Stimulated activated naive CD8-positive, alpha-beta T cell treated with anti-CD3 and anti-CD28 coated beads, Interleukin-15, amount 100 ng/mL, for 72 hours (primary cell): ENCODE data around the gene CRYL1.

ENCODE experiments used
- ATAC-seq: fragments of 150-1000 bp; cut with Tn5 transposase; 2 replicates; pipeline ENCODE4 v1.10.0; 2021; ENCODE audit warnings: mild to moderate bottlenecking, moderate library complexity
- DNase-seq, 2 donors: peaks; one replicate each; pipeline ENCODE4 v3.0.0; 2021 to 2022
- H3K27ac Mint-ChIP-seq, 2 donors: one replicate each; pipeline ENCODE4 v1.8.0; 2022; ENCODE audit warnings: mild to moderate bottlenecking in 2 of 2, mixed read lengths in 2 of 2, moderate library complexity in 2 of 2
- H3K27me3 Mint-ChIP-seq: one replicate; pipeline ENCODE4 v1.8.0; 2022; ENCODE audit warnings: mixed read lengths
- H3K4me1 Mint-ChIP-seq: one replicate; pipeline ENCODE4 v1.8.0; 2022; ENCODE audit warnings: mild to moderate bottlenecking, mixed read lengths
- H3K4me3 Mint-ChIP-seq, 2 donors: one replicate each; pipeline ENCODE4 v1.8.0; 2022; ENCODE audit warnings: mild to moderate bottlenecking in 2 of 2, mixed read lengths in 2 of 2, moderate library complexity in 1 of 2
- H3K9me3 Mint-ChIP-seq, 2 donors: one replicate each; pipeline ENCODE4 v1.8.0; 2022; ENCODE audit warnings: mixed read lengths in 2 of 2

Gene CRYL1, protein sequence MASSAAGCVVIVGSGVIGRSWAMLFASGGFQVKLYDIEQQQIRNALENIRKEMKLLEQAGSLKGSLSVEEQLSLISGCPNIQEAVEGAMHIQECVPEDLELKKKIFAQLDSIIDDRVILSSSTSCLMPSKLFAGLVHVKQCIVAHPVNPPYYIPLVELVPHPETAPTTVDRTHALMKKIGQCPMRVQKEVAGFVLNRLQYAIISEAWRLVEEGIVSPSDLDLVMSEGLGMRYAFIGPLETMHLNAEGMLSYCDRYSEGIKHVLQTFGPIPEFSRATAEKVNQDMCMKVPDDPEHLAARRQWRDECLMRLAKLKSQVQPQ

DNA sequence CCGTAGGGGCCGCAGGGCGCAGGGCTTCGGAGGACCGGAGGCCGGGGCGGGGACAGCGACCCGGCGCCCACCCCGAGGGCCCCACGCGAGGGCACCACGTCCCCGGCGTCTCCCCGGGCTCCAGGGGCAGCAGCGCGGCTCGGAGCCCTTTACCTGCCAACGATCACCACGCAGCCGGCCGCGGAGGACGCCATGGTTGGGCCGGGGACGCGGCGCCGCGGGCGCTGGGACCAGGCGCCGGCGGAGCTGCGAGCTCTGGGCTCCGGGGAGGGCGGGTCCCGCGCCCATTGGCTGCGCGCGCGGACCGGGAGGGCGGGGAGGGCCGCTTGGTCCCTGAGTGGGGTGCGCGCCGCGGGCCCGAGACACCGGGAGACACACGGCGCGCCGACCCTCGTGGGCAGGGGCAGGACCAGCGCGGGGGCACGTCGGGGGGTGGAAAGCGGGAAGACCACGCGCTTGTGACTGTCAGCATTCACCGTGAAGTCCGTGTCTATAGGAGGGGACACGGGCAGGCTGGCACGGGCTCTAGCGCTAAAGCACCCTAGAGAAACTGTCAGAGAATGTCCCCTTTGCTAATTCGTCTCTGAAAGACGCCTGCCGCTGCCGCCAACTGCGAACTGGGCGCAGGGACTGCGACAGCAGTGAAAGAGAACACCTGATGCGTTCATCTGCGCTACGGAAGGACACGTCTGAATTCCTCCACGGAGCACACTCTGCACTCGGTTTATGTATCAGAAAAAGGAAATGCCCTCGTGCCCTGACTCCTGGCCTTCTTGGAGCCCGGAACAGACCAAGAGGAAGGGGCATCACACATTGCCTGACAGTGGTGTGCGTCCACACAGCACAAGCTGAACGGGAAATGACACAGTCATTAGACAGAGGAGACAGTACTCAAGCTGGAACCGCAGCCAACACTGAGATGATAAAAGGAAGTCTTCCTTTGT lies at the start of gene CRYL1:
Gene CRYL1, minus strand, starts transcription at position 257 of the 944 bp plus-strand sequence. Its CDS starts 63 bp downstream, at position 194.
- H3K27ac Mint-ChIP-seq = peak within 1 kb of the TSS; percentile 81 to 95
- peak within 1 kb of the TSS; percentile 81 to 92 for H3K4me3 Mint-ChIP-seq
- peaks cover 43% of the 10 kb centered on the region for H3K4me1 Mint-ChIP-seq
- H3K27me3 Mint-ChIP-seq = peaks cover 19% of the 10 kb centered on the region
- DNase-seq = peak; percentile 57 to 70
- peak; percentile 90 for ATAC-seq
- H3K9me3 Mint-ChIP-seq = peaks cover 0 to 5% of the 10 kb centered on the region in 2 donors

DNA sequence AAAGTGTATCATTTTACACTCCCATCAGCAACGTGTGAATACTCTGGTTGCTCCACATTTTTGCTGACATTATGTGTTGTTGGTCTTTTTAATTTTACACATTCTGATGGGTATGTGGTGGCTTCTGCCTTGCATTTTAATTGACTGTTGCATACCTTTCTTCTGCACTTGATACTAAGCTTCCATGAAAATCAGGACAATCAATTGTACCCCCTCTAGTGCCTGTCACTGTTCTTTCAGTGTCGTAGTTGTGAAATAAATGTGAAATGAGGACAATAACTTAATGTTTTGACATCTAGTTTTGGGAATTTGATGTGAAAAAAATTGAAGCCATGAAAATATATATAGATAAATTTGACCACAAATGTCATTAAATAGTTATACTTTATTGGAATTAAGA lies 48.0 kb upstream of the CRYL1 start:
- Mint-ChIP-seq H3K9me3 (peaks cover 4 to 18% of the 10 kb centered on the region in 2 donors), H3K27me3 (no peaks in the 10 kb centered on the region), H3K27ac (no peak overlapping the region), H3K4me1 (peaks cover 10% of the 10 kb centered on the region), H3K4me3 (no peak overlapping the region)
- DNase-seq = no peak
- ATAC-seq = no peak

DNA sequence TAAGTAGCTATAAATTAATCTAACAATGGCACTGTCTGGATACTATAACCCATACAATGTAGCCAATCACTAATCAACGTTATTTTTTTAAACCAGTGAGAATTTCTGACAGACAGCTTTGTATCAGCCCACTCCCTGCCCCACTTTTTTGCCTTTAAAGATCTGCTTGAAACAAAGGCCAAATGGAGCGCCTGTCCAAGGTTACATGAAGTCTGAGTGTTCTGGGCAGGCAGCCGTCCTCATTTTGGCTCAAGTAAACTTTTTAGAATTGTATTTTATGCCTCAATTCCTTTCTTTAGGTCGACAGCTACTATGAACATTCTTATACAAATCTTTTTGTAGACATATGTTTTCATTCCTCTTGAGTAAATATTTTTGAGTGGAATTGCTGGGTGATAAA lies 47.5 kb upstream of the CRYL1 start:
- DNase-seq (no peak), ATAC-seq (no peak)
- H3K9me3 Mint-ChIP-seq = peaks cover 4 to 18% of the 10 kb centered on the region in 2 donors
- H3K27ac Mint-ChIP-seq = no peak overlapping the region
- H3K27me3 Mint-ChIP-seq = no peaks in the 10 kb centered on the region
- no peak overlapping the region for H3K4me3 Mint-ChIP-seq
- H3K4me1 Mint-ChIP-seq = peaks cover 10% of the 10 kb centered on the region

DNA sequence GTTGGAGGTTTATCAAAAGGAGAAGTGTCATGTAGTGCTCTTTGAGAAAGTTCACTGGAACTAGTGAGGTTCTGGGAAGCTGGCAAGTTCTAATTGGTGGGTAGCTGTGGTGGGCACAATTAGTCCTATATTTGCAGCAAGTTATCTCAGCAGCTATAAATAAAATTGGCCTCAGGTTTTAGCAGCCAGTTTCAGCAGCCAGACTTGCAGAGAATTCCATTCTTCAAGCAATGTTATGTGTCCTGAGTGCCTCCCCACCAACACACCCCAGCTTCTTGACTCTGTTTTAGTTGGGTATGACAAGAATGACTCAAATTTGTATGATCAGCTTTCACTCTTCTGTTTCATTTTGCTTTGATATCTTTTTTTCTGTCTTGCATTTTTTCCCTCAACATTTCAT lies 46.0 kb upstream of the CRYL1 start:
- H3K27ac Mint-ChIP-seq = no peak overlapping the region
- no peak for ATAC-seq

DNA sequence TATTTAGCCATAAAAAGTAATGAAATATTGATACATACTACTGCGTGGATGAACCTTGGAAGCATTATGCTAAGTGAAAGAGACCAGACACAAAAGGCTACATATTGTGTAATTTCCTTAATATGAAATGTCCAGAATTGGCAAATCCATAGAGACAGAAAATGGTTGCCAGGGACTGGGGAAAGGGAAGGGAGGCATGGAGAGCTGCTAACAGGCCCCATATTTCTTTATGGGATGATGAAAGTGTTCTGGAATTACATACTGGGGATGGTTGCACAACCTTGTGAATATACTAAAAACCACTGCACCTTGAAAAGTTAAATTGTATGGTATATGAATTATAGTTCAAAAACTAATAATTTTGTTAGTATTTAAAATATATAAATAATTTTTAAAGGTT lies 44.9 kb upstream of the CRYL1 start:
- H3K4me3 Mint-ChIP-seq = no peak overlapping the region
- no peaks in the 10 kb centered on the region for H3K27me3 Mint-ChIP-seq
- DNase-seq = no peak
- H3K27ac Mint-ChIP-seq = no peak overlapping the region
- H3K9me3 Mint-ChIP-seq = peaks cover 0 to under 1% of the 10 kb centered on the region in 2 donors
- H3K4me1 Mint-ChIP-seq = peaks cover 23% of the 10 kb centered on the region
- ATAC-seq = no peak

More for the DNA sequence above, 46.0 kb upstream of the CRYL1 start:
- Mint-ChIP-seq H3K9me3 (peaks cover 0 to 7% of the 10 kb centered on the region in 2 donors), H3K4me3 (no peak overlapping the region), H3K27me3 (no peaks in the 10 kb centered on the region), H3K4me1 (peaks cover 18% of the 10 kb centered on the region)
- no peak for DNase-seq

DNA sequence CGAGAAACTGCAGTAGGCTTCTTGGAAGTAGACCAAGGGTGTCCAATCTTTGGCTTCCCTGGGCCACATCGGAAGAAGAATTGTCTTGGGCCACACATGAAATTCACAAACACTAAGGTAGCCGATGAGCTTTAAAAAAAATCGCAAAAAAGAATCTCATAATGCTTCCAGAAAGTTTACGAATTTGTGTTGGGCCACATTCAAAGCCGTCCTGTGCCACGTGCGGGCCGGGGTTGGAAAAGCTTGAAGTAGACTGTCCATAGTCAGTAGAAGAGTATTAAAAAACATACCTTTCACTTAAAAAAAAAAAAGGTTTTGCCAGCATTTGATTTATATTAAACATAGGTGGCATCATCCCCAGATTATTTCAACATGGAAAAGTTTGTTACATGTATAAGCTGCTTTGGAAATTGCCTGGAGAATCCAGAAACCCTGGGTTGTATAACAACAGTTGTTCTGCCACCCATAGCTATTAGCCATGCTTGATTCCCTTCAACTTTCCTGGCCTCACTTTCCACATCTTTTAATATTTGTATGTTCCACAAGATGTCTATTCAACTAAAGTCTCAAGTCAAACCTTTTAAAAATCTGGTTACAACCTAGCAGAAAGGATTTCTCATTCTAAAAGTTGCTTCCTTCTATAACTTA lies 42.3 kb upstream of the CRYL1 start:
- H3K27me3 Mint-ChIP-seq = no peaks in the 10 kb centered on the region
- peaks cover 12 to 14% of the 10 kb centered on the region in 2 donors for H3K9me3 Mint-ChIP-seq
- H3K4me1 Mint-ChIP-seq = peaks cover 23% of the 10 kb centered on the region
- peak overlapping the region; percentile 59 to 95 for H3K27ac Mint-ChIP-seq
- no peak for ATAC-seq
- DNase-seq = no peak
- peak overlapping the region; percentile 93 to 94 for H3K4me3 Mint-ChIP-seq

DNA sequence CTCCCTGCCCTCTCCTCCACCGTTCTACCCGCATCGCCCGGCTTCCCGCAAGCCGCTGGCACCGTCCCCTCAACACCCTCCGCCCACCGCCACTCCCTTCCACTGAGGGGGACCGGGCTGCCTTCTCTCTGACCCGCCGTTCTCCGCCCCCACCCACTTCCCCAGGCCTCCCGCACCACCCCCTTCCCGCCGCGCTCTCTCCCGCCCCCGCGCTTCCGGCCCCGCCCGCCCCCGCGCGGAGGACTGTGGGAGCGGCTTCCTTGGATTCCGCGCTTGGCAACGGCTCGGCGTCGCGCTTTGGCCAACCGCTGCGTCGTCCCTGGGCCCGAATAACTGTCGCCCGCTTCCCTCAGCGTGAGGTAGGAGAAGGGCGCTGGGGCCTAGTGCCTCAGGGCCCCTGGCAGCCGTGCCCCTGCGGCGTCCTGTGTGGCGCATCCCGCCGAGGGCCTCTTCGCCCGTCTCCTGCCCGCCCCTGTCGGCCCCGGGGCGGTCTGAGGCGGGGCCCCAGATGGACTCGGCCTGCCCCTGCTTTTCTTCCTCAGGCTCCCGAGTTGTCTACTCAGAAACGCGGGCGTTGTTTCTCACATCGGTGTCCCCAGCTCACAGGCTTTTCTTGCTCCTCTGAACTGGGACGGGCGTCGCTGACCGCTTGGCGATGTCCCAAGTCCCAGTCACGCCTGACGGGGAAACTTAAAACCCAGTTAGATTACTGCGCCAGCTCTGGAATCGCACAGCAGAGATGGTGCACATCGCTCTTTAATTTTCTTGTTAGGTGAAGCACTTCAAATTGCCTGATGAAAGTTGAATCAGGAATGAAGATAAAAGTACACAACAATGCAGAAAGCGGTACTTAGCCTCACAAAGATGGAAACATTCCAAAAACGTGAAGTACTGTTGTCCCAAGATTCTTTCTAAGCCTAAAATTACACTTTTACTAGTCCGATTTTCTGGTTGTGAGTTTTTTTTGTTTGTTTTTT lies 41.5 kb upstream of the CRYL1 start, which contains the start of gene IFT88:
Gene IFT88, plus strand, starts transcription at position 260 of the 977 bp plus-strand sequence. CDS start 7,229 bp downstream, outside the sequence.
- Mint-ChIP-seq H3K27ac (peak within 1 kb of the TSS; percentile 95), H3K9me3 (peaks cover 12 to 14% of the 10 kb centered on the region in 2 donors), H3K4me3 (peak within 1 kb of the TSS; percentile 93 to 94), H3K4me1 (peaks cover 23% of the 10 kb centered on the region), H3K27me3 (no peaks in the 10 kb centered on the region)
- peak; percentile 89 for ATAC-seq
- DNase-seq = peak; percentile 78 to 87

DNA sequence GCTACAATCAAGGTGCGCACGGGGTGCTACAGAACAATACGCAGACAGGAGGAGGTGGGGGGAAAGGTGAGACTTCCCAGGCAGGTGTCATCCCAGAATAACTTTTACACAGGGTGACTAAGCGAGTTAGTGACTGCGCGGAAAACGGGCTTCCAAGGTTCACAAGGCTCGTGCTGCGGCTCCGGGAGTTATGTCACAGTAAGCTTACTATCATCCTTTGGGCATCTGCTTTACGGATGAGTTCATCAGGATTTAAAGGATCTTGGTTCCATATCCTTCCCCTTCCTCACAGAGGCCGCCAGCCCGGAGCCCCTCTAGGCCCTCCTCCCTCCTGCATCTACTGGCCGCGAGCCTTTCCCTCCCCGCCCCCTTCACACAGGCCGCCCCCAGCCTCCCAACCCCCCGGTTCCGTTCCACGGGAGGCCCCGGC lies 40.8 kb upstream of the CRYL1 start:
- DNase-seq (no peak), ATAC-seq (no peak)
- peak overlapping the region; percentile 95 for H3K27ac Mint-ChIP-seq
- H3K4me1 Mint-ChIP-seq = peaks cover 16% of the 10 kb centered on the region
- peaks cover 12 to 14% of the 10 kb centered on the region in 2 donors for H3K9me3 Mint-ChIP-seq
- H3K27me3 Mint-ChIP-seq = no peaks in the 10 kb centered on the region
- peak overlapping the region; percentile 93 to 94 for H3K4me3 Mint-ChIP-seq

DNA sequence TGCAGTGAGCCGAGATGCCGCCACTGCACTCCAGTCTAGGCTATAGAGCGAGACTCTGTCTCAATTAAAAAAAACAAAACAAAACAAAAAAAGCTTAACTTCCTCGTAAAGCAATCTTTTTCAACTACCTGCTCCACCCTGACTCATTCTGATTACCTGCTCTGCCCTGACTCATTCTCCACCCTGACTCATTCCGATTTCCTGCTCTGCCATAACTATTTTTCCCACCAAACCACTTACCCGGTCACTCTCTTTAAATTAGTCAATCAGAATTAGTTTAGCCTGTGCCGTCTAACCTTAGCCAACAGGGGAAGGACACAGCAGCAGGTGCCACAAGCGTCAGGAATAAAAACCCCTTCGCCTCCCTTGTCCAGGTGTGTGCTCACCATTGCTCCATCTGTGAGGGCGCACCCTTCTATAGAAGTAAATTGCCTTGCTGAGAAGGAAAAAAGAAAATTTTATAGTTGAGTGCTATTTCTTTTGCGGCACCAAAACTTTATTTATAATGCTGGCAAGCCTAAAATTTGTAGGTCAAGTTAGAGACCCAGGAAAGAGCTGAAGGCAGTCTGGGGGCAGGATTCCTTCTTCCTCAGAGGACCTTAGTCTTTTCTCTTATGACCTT lies 39.6 kb upstream of the CRYL1 start:
- Mint-ChIP-seq H3K9me3 (peaks cover 12 to 14% of the 10 kb centered on the region in 2 donors), H3K4me1 (peaks cover 13% of the 10 kb centered on the region), H3K4me3 (no peak overlapping the region), H3K27me3 (no peaks in the 10 kb centered on the region), H3K27ac (no peak overlapping the region)
- DNase-seq (peak in 1 of 2 donors; percentile 15), ATAC-seq (no peak)

DNA sequence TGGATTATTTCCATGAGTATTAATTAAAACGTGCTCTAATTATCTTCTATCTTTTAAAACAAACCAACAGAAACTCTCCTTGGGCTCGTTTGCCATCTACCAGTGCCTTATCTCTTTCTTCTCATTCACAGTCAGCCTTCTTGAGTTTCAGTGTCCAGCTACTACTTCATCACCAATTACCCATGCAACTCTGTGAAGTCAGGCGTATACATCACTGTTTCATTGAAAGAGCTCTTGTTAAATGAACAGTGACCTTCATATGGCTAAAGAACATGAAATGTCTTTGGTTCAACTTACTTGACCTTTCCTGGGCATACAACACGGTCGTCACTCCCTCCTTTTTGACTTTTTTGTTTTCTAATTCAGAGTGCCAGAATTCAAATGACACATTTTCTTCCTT lies 36.1 kb upstream of the CRYL1 start:
- DNase-seq = no peak
- ATAC-seq = no peak
- peaks cover 6% of the 10 kb centered on the region for H3K4me1 Mint-ChIP-seq
- H3K9me3 Mint-ChIP-seq = peaks cover 12 to 14% of the 10 kb centered on the region in 2 donors
- peak overlapping the region in 1 of 2 donors; percentile 21 for H3K27ac Mint-ChIP-seq
- no peak overlapping the region for H3K4me3 Mint-ChIP-seq
- H3K27me3 Mint-ChIP-seq = no peaks in the 10 kb centered on the region

DNA sequence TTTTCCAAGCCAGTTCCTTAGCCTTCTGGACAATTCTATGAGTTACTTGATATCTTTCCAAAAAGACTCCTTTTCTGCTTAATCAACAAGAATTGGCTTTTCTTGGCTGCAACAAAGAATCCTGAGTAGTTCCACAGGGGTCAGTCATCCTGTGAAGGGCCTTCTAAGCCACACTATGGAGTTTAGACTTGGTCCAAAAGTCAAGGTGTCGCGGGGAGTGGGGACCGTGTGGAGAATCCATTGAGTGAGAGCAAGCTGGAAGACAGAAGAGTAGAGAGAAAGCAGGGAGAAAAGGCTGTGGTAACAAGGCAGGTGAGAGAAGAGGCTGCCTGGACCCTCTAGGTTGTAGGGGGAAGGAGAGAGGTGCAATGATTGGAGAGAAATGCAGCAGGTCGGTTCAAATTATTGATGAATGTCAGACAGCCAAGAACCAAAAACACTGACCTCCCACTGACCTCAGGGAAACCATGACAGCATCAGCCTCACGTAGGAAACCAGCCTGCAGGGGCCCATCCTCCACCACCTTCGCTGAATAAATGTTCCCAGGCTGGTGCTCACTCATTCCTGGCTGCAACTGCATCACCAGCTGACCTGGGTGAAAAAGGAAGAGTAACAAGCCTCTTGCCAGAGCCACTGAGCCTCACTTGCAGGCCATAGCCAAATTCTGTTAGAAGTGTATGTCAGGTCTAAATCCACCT lies 34.2 kb upstream of the CRYL1 start:
- no peak for ATAC-seq

DNA sequence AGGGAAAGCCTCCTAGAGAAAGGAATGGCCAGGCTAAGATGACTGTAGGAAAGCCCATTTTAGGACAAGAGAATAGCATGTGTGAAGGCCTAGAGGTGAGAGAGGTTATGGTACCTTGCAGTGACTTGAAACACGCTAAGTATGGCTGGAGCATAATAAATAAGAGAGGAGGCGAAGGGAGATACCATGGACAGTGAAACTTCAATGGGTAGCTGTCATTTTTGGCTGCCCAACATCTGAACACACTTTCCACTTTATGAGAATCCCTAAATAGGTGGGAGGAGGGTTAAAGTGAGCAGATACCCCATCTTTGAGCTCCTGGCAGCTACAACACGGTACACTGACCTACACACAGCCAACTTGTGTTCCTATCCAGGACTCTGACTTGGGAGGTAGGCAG lies 33.3 kb upstream of the CRYL1 start:
- ATAC-seq = no peak

More for the DNA sequence above, 34.2 kb upstream of the CRYL1 start:
- no peaks in the 10 kb centered on the region for H3K4me1 Mint-ChIP-seq
- peaks cover 5 to 6% of the 10 kb centered on the region in 2 donors for H3K9me3 Mint-ChIP-seq
- no peak overlapping the region for H3K4me3 Mint-ChIP-seq
- no peak for DNase-seq
- no peak overlapping the region for H3K27ac Mint-ChIP-seq
- no peaks in the 10 kb centered on the region for H3K27me3 Mint-ChIP-seq

DNA sequence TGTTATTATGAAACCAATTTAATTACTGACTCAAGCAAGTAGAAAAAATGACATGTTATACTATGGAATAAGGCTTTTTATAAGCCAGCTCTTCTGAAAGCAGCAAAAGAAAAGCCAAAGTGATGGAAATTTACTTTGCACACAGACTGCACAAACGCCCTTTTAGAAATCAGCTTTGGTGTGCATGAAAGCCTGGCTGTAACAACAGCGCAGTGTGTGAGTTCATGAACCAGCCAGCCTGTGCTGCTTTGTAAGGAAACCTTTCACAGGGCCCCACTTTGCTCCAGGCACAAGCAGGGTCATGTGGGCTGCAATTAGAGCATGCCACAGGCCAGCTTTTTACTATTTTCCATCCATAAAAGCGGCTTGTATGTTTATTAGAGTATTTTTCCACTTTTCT lies 27.7 kb upstream of the CRYL1 start:
- H3K9me3 Mint-ChIP-seq = no peaks in the 10 kb centered on the region
- H3K4me1 Mint-ChIP-seq = no peaks in the 10 kb centered on the region
- no peak for ATAC-seq
- no peak overlapping the region for H3K4me3 Mint-ChIP-seq
- H3K27ac Mint-ChIP-seq = no peak overlapping the region
- DNase-seq = no peak
- no peaks in the 10 kb centered on the region for H3K27me3 Mint-ChIP-seq

More for the DNA sequence above, 33.3 kb upstream of the CRYL1 start:
- Mint-ChIP-seq H3K4me1 (no peaks in the 10 kb centered on the region), H3K9me3 (no peaks in the 10 kb centered on the region), H3K27me3 (no peaks in the 10 kb centered on the region), H3K27ac (no peak overlapping the region), H3K4me3 (no peak overlapping the region)
- DNase-seq = no peak
